IMR-90 (cell line): ENCODE measurements around the gene MNAT1. TPM values are rescaled to one million over a fixed set of nuclear protein-coding genes. Genes with fewer than 3 reads are reported as not detected.

Experiments
- ATAC-seq: fragments of 200-7000 bp; cut with Tn5 transposase; 2 replicates; pipeline ENCODE4 v1.9.1; 2020; ENCODE audit warnings: low read depth, mild to moderate bottlenecking, moderate library complexity
- BruUV-seq: library from RNA; stranded (reverse); fragments of 400-500 nt; replicated peaks from 2 replicates; lab custom pipeline; 2021; lab: Mats Ljungman, UMichigan
- CTCF ChIA-PET: fragments of 300-600 bp; formaldehyde crosslinking; extraction: SDS; loops from one replicate; lab custom pipeline; 2021; ENCODE audit warnings: antibody characterized with exemption; lab: Yijun Ruan, JAX
- POLR2A ChIA-PET: fragments of 300-600 bp; sonication (Branson Sonifier 250); formaldehyde crosslinking; loops from one replicate; lab custom pipeline; 2022; ENCODE audit warnings: antibody characterized with exemption; ENCODE audit not compliant: unreplicated experiment; lab: Charles Lee
- DNase-seq: peaks from one replicate; pipeline ENCODE4 v3.0.0; 2013
- H2AFZ ChIP-seq: replicated peaks from 2 replicates; pipeline ENCODE3; 2013; ENCODE audit warnings: low read length, mild to moderate bottlenecking; ENCODE audit not compliant: poor library complexity
- H2AK5ac ChIP-seq: 2 replicates; pipeline ENCODE4 v1.6.1; 2013; ENCODE audit warnings: low read depth, low read length, inconsistent platforms
- H2AK9ac ChIP-seq: replicated peaks from 2 replicates; pipeline ENCODE3; 2013; ENCODE audit warnings: mild to moderate bottlenecking, low read depth, low read length, moderate library complexity; ENCODE audit not compliant: poor library complexity
- H2BK120ac ChIP-seq: 2 replicates; pipeline ENCODE4 v1.6.1; 2013; ENCODE audit warnings: low read depth, low read length, inconsistent platforms
- H2BK15ac ChIP-seq: 3 replicates; pipeline ENCODE4 v1.6.1; 2013; ENCODE audit warnings: low read depth, low read length, inconsistent platforms
- H2BK20ac ChIP-seq: 2 replicates; pipeline ENCODE4 v1.6.1; 2013; ENCODE audit warnings: low read depth, mild to moderate bottlenecking, inconsistent platforms, low read length, moderate library complexity
- H2BK5ac ChIP-seq: 2 replicates; pipeline ENCODE4 v1.6.1; 2013; ENCODE audit warnings: mild to moderate bottlenecking, low read depth, low read length, inconsistent platforms; ENCODE audit not compliant: poor library complexity, severe bottlenecking
- H3K14ac ChIP-seq: replicated peaks from 2 replicates; pipeline ENCODE4 v1.6.1; 2013; ENCODE audit warnings: low read depth, low read length, inconsistent platforms
- H3K18ac ChIP-seq: 2 replicates; pipeline ENCODE4 v1.6.1; 2013; ENCODE audit warnings: low read depth, low read length, control low read depth
- H3K23ac ChIP-seq: 2 replicates; pipeline ENCODE4 v1.6.1; 2013; ENCODE audit warnings: low read depth, low read length, inconsistent platforms
- H3K27ac ChIP-seq: 2 replicates; pipeline ENCODE4 v1.5.1; 2013; ENCODE audit warnings: mild to moderate bottlenecking, control low read depth, low read length; ENCODE audit not compliant: insufficient read depth
- H3K27me3 ChIP-seq: 2 replicates; pipeline ENCODE4 v1.6.1; 2013; ENCODE audit warnings: low read length; ENCODE audit not compliant: control insufficient read depth, insufficient read depth
- H3K36me3 ChIP-seq: 2 replicates; pipeline ENCODE4 v1.6.1; 2013; ENCODE audit warnings: low read length, mixed read lengths; ENCODE audit not compliant: control insufficient read depth, insufficient read depth
- H3K4ac ChIP-seq: 2 replicates; pipeline ENCODE4 v1.6.1; 2013; ENCODE audit warnings: low read depth, low read length, inconsistent platforms
- H3K4me1 ChIP-seq: 2 replicates; pipeline ENCODE4 v1.6.1; 2013; ENCODE audit warnings: low read length, mixed read lengths; ENCODE audit not compliant: control insufficient read depth, insufficient read depth
- H3K4me2 ChIP-seq: 2 replicates; pipeline ENCODE4 v1.6.1; 2013; ENCODE audit warnings: low read depth, mild to moderate bottlenecking, control low read depth, low read length, moderate library complexity
- H3K4me3 ChIP-seq: 2 replicates; pipeline ENCODE4 v1.5.1; 2013; ENCODE audit warnings: low read depth, mild to moderate bottlenecking, control low read depth, low read length, moderate library complexity; ENCODE audit not compliant: insufficient read depth
- H3K56ac ChIP-seq: 2 replicates; pipeline ENCODE4 v1.6.1; 2013; ENCODE audit warnings: low read length, inconsistent platforms; ENCODE audit not compliant: insufficient read depth; ENCODE audit errors: extremely low read depth
- H3K79me1 ChIP-seq, 2 experiments: 2 replicates each; pipeline ENCODE4 v1.6.1; 2013; ENCODE audit warnings: low read length in 2 of 2, inconsistent platforms in 1 of 2, low read depth in 1 of 2
- H3K9ac ChIP-seq: 2 replicates; pipeline ENCODE4 v1.6.1; 2013; ENCODE audit warnings: low read depth, low read length, control low read depth
- H3K9me1 ChIP-seq: 2 replicates; pipeline ENCODE4 v1.6.1; 2013; ENCODE audit warnings: low read length, inconsistent platforms; ENCODE audit not compliant: insufficient read depth
- H3K9me3 ChIP-seq: 2 replicates; pipeline ENCODE4 v1.6.1; 2013; ENCODE audit warnings: low read length; ENCODE audit not compliant: control insufficient read depth, insufficient read depth
- H4K20me1 ChIP-seq: 2 replicates; pipeline ENCODE4 v1.6.1; 2013; ENCODE audit warnings: low read length, inconsistent platforms; ENCODE audit not compliant: insufficient read depth
- H4K5ac ChIP-seq: 2 replicates; pipeline ENCODE4 v1.6.1; 2013; ENCODE audit warnings: mild to moderate bottlenecking, low read depth, low read length, control low read depth
- H4K8ac ChIP-seq, 2 experiments: 2 replicates each; pipeline ENCODE4 v1.6.1; 2013; ENCODE audit warnings: low read depth in 2 of 2, low read length in 2 of 2, control low read depth in 1 of 2, inconsistent platforms in 1 of 2
- H4K91ac ChIP-seq: 2 replicates; pipeline ENCODE4 v1.6.1; 2013; ENCODE audit warnings: low read depth, low read length, inconsistent platforms; ENCODE audit not compliant: insufficient read depth
- BHLHE40 ChIP-seq: fragments of 150-350 bp; IDR thresholded peaks from 2 replicates; pipeline ENCODE4 v1.6.1; 2016; ENCODE audit warnings: mild to moderate bottlenecking, low read depth, low read length
- CEBPB ChIP-seq: IDR thresholded peaks from 2 replicates; pipeline ENCODE4 v1.6.1; 2012; ENCODE audit warnings: low read depth, low read length, improper control_type of control experiment
- CHD1 ChIP-seq: IDR thresholded peaks from 2 replicates; pipeline ENCODE4 v1.6.1; 2012; ENCODE audit warnings: low read depth, low read length, improper control_type of control experiment
- FOS ChIP-seq: fragments of 150-350 bp; IDR thresholded peaks from 2 replicates; pipeline ENCODE4 v1.6.1; 2016; ENCODE audit warnings: low read depth, low read length
- MAZ ChIP-seq: IDR thresholded peaks from 2 replicates; pipeline ENCODE4 v1.6.1; 2012; ENCODE audit warnings: low read depth, mild to moderate bottlenecking, low read length, improper control_type of control experiment, moderate library complexity, borderline replicate concordance
- MXI1 ChIP-seq: IDR thresholded peaks from 2 replicates; pipeline ENCODE4 v1.6.1; 2012; ENCODE audit warnings: low read depth, mild to moderate bottlenecking, low read length, moderate library complexity, borderline replicate concordance
- POLR2A ChIP-seq: IDR thresholded peaks from 2 replicates; pipeline ENCODE4 v1.6.1; 2012; ENCODE audit warnings: mild to moderate bottlenecking, low read depth, low read length
- RAD21 ChIP-seq: IDR thresholded peaks from 2 replicates; pipeline ENCODE4 v1.6.1; 2012; ENCODE audit warnings: low read length, improper control_type of control experiment
- RCOR1 ChIP-seq: IDR thresholded peaks from 2 replicates; pipeline ENCODE4 v1.6.1; 2012; ENCODE audit warnings: mild to moderate bottlenecking, low read length, improper control_type of control experiment; ENCODE audit not compliant: insufficient replicate concordance
- SMC3 ChIP-seq: fragments of 150-350 bp; IDR thresholded peaks from 2 replicates; pipeline ENCODE4 v1.6.1; 2016; ENCODE audit warnings: low read depth, mild to moderate bottlenecking, antibody characterized with exemption, low read length, moderate library complexity
- WGBS, 2 experiments: methylation state at CpG; one replicate each; pipeline versions ENCODE4 v1.1.5 to v1.1.7; 2013; ENCODE audit warnings: missing lambda C conversion rate in 2 of 2; ENCODE audit not compliant: insufficient read length in 1 of 2; ENCODE audit errors: extremely low coverage in 2 of 2; 5-methylcytosine and 5-hydroxymethylcytosine counted together
- dilution Hi-C: fragments of 300-500 bp; cut with HindIII; formaldehyde crosslinking; loops from one replicate; pipeline ENCODE4 v1.14.3; 2018; ENCODE audit warnings: low sequenced_read_pairs; ENCODE audit not compliant: unreplicated experiment
- in situ Hi-C: fragments of 300-500 bp; cut with MboI; formaldehyde crosslinking; loops from 3 replicates; pipeline ENCODE4 v1.14.3; 2019; ENCODE audit warnings: low sequenced_read_pairs, inconsistent platforms, mixed read lengths
- intact Hi-C: fragments of 100-400 bp; cut with micrococcal nuclease; formaldehyde crosslinking; loops from 2 replicates; pipeline ENCODE4 v1.10.0; 2022
- polyA plus RNA-seq, 3 experiments: library from polyadenylated mRNA; depleted of rRNA; stranded (reverse); fragments of >200 nt; gene quantifications; 2 replicates each; pipeline ENCODE4 v1.2.3, GENCODE V29; 2012; ENCODE audit warnings: low replicate concordance in 1 of 3
- total RNA-seq: library from RNA; depleted of rRNA; stranded (reverse); fragments of >200 nt; gene quantifications from 2 replicates; pipeline ENCODE4 v1.2.3, GENCODE V29; 2012
- TF ChIP-seq, protein P1 (sequence below): conservative IDR thresholded peaks from 2 replicates; pipeline ENCODE4 v1.5.1; 2012; ENCODE audit warnings: mild to moderate bottlenecking, low read depth, low read length, improper control_type of control experiment

The MNAT1 gene
- total and polyA plus RNA-seq, 2 of the 4 experiments (the other 2 are of a cell fraction) = 48.2 to 53.0 TPM

GRCh38 chr14:60980811-60981632 lies 246.5 kb downstream of the MNAT1 start, which contains the start of the genes SLC38A6 and TRMT5:
Gene SLC38A6 (plus strand): TSS chr14:60981245. CDS start chr14:60981278, 33 bp downstream.
Gene TRMT5 (minus strand): TSS chr14:60981079. CDS start chr14:60980973, 106 bp downstream.
- Histone ChIP-seq H3K27me3 (no peaks in the 10 kb centered on the region), H3K4me2 (peak within 1 kb of the TSS; percentile 93), H4K20me1 (no peaks in the 10 kb centered on the region), H4K5ac (peak within 1 kb of the TSS; percentile 79), H2AFZ (peak within 1 kb of the TSS; percentile 98), H4K8ac (peak within 1 kb of the TSS; percentile 62 to 94), H3K14ac (peak within 1 kb of the TSS; percentile 92), H3K9me3 (no peaks in the 10 kb centered on the region), H2BK5ac (peak within 1 kb of the TSS; percentile 91), H2BK15ac (peak within 1 kb of the TSS; percentile 49; the same call in 2 of the 3 replicates), H3K4me3 (peak within 1 kb of the TSS; percentile 83), H3K23ac (peak within 1 kb of the TSS; percentile 86), H3K56ac (peak within 1 kb of the TSS; percentile 95), H3K9me1 (peaks cover 3% of the 10 kb centered on the region; the same call in 1 of the 2 replicates), H2BK120ac (peak within 1 kb of the TSS; percentile 75), H3K79me1 (peaks cover 21 to 60% of the 10 kb centered on the region in 2 experiments), H4K91ac (peak within 1 kb of the TSS; percentile 81), H2BK20ac (peak within 1 kb of the TSS; percentile 70; the same call in 1 of the 2 replicates), H3K27ac (peak within 1 kb of the TSS; percentile 89), H3K9ac (peak within 1 kb of the TSS; percentile 92), H3K4ac (peak within 1 kb of the TSS; percentile 91), H3K4me1 (no peaks in the 10 kb centered on the region; the same call in 1 of the 2 replicates), H2AK9ac (peak within 1 kb of the TSS; percentile 94), H3K36me3 (peaks cover 7% of the 10 kb centered on the region), H2AK5ac (peak within 1 kb of the TSS; percentile 72), H3K18ac (peak within 1 kb of the TSS; percentile 58)
- 0% methylated on average over 19 of the region's 59 CpGs; no CpG with 5 or more reads in 1 of the 2 experiments for WGBS, 2 experiments
- intact Hi-C loops (loop anchor here (1.0 to 5.0 kb wide), 7 partner anchors 46 to 356 kb away; partner anchors contain the start of gene SIX1), dilution Hi-C loops (no loop called here), in situ Hi-C loops (loop anchor here (5.0 to 25.0 kb wide), 3 partner anchors 259 to 344 kb away; partner anchors contain the start of genes SIX1 and SIX4)
- ChIA-PET CTCF (interaction anchor here (1.2 kb wide), 1 partner anchor 259 kb away, joined by 3 read pairs; no protein-coding TSS in a partner anchor), POLR2A (interaction anchor here (0.6 kb wide), 2 partner anchors 301 to 732 kb away, joined by 4 to 8 read pairs; partner anchors contain the start of gene PPM1A)
- ATAC-seq = peak; percentile 95
- peak; percentile 33; the same call in 1 of the 2 replicates for TF ChIP-seq FOS
- TF ChIP-seq, protein P1, sequence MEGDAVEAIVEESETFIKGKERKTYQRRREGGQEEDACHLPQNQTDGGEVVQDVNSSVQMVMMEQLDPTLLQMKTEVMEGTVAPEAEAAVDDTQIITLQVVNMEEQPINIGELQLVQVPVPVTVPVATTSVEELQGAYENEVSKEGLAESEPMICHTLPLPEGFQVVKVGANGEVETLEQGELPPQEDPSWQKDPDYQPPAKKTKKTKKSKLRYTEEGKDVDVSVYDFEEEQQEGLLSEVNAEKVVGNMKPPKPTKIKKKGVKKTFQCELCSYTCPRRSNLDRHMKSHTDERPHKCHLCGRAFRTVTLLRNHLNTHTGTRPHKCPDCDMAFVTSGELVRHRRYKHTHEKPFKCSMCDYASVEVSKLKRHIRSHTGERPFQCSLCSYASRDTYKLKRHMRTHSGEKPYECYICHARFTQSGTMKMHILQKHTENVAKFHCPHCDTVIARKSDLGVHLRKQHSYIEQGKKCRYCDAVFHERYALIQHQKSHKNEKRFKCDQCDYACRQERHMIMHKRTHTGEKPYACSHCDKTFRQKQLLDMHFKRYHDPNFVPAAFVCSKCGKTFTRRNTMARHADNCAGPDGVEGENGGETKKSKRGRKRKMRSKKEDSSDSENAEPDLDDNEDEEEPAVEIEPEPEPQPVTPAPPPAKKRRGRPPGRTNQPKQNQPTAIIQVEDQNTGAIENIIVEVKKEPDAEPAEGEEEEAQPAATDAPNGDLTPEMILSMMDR = no peak
- TF ChIP-seq MXI1 = peak; percentile 82
- TF ChIP-seq POLR2A = peak; percentile 83
- no peak for TF ChIP-seq CEBPB
- no peak for TF ChIP-seq RCOR1
- TF ChIP-seq CHD1 = no peak
- peak; percentile 28 for TF ChIP-seq RAD21
- TF ChIP-seq SMC3 = no peak
- TF ChIP-seq BHLHE40 = peak; percentile 34; the same call in 1 of the 2 replicates
- TF ChIP-seq MAZ = peak; percentile 70; the same call in 1 of the 2 replicates
- DNase-seq = peak; percentile 97
- no TSS peak for BruUV-seq
